Activated T-cell treated with anti-CD3 and anti-CD28 coated beads, Interleukin-2, amount 50 U/mL, for 1 hour (primary cell): Measurements from ENCODE around the gene PSMD2.
A peak's percentile ranks its signal among the peaks of the same experiment; 100 is the strongest.
"Not testable (repeated sequence)": the region's sequence is repeated elsewhere in the genome, so short reads cannot be mapped to it uniquely, and the experiment has no call there.

Source experiments
- DNase-seq: peaks from one replicate; pipeline ENCODE4 v3.0.0-alpha.2; 2020

PSMD2 gene

GRCh38 chr3:184298759-184299487 is at the start of gene PSMD2:
Gene PSMD2 (plus strand): TSS chr3:184299241. CDS start chr3:184299267, 26 bp downstream.
- peak; percentile 98 for DNase-seq

DNA sequence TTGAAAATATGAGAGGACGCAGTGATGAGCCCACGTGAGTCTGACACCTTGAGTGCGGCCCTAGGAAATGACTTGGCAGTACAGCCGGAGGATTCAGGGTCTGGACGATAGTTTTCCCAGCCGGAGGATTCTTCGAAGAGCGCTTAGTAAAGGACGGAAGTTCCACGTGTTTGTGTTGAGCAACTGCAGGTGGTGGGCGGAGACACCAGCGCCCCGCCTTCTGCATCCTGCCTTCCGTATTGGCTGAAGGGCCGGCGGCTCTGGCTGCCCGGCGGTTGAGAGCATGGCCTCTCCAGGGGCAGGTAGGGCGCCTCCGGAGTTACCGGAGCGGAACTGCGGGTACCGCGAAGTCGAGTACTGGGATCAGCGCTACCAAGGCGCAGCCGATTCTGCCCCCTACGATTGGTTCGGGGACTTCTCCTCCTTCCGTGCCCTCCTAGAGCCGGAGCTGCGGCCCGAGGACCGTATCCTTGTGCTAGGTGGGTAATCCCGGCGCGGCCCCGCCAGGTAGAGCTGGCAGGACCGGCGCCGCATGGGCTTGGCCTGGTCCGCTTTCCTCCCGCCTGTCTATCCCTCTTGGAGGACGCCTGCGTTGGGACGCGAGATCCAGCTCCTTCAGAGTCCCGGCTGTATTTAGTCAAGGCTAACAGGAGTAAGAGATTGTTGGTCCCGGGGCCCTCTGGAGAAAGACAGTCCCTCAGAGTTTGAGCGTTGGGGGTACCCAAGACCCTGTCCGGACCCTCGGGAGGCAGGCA is 49.5 kb upstream of the PSMD2 start, which contains the start of gene EEF1AKMT4:
Gene EEF1AKMT4, plus strand, starts transcription at position 261 of the 755 bp plus-strand sequence. Its CDS starts 23 bp downstream, at position 284.
- DNase-seq, result peak; percentile 95

GRCh38 chr3:184250167-184250828 is 48.7 kb upstream of the PSMD2 start:
- peak; percentile 87 for DNase-seq

DNA sequence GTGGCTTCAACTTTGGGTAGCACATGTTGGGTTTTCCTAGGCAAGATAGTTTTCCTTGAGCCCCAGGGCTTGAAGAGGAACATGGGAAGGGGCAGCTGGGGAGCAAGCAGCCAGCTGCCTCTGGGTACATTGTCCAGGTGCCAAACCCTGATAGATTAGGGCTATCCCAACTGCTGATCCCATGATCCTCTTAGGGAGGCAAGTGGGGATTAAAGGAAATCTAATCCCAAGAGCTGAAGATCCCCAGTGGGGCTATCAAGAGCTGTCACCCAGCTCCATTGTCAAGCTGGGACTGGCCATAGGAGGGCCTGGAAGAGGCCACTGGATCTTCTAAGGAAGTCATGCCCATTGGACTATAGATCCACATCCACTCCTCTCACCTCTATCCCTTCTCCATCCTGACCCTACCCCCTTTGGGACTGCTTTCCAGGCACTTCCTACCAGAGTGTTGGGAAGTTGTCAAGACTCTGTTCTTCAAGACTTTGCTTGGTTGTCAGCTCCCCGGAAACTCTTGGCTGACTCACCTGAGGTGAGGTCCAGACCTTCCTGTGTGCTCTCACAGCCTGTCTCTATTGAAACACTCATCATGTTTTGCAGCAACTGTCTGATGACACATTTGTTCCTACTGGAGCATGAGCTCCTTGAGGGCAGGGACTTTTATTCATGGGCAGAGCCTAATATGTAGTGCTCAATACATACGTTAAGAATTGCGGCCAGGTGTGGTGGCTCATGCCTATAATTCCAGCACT is 43.6 kb upstream of the PSMD2 start:
- DNase-seq, result no peak

DNA sequence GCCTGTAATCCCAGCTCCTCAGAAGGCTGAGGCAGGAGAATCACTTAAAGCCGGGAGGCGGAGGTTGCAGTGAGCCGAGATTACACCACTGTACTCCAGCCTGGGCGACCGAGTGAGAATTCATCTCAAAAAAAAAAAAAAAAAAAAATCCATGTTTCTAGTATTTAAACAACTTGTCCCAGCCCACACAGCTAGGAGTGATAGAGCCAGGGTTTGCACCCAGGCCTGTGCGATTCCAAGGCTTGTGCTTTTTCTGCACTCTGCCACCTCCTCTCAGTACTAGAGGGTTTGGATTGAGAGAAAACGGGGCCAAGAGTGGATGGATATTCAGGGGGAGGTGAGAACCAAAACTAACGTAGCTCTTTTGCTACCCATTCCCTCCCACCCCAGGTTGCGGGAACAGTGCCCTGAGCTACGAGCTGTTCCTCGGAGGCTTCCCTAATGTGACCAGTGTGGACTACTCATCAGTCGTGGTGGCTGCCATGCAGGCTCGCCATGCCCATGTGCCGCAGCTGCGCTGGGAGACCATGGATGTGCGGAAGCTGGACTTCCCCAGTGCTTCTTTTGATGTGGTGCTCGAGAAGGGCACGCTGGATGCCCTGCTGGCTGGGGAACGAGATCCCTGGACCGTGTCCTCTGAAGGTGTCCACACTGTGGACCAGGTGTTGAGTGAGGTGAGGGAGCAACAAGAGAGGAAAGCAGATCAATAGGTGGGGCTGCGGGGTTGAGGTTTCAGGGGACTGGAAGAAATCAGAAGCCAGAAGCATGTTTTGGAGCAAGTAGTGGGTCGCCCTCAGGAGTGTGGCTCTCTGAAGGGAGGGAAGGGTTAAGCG is 41.7 kb upstream of the PSMD2 start:
- no peak for DNase-seq

DNA sequence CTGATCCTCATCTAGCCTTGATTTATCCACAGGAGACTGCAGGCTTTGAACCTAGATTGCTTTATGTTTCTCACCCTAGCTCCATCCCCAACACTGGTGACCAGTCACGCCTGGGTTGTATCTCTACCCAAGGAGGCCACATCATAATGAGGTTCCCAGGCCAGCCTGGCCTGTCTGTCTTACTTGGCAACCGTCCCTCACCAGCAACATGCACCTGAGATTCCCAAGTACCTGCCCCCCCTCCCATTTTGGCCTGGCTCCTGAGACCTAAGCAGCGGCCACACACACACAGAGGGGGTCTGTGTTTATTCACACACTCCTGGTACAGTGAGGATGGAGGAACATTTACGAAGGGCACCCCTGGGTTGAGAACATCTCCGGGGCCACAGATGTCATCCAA is 40.1 kb upstream of the PSMD2 start:
- no peak for DNase-seq

DNA sequence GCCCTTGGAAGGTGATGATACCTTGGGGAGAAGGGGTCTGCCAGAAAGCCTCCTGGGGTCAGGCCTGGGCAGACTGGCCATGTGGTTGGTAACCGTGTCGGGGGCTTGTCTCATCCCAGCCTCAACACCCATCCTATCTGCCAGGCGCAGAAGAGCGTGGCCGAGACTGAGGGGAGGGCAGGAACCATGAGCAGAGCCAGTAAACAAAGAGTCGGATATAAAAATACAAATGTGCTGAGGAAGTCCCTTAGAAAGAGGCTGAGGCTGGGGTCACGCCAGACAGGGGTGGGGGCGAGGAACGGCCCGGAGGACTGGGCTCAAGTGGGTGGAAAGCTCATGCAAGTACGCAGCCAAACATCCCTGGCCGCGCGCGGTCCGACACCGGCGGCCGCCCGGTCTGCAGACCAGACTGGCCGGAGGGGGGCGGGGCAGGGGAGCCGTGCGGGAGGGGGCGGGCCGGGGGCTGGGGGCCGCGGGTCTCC is 39.6 kb upstream of the PSMD2 start:
- DNase-seq, result no peak

DNA sequence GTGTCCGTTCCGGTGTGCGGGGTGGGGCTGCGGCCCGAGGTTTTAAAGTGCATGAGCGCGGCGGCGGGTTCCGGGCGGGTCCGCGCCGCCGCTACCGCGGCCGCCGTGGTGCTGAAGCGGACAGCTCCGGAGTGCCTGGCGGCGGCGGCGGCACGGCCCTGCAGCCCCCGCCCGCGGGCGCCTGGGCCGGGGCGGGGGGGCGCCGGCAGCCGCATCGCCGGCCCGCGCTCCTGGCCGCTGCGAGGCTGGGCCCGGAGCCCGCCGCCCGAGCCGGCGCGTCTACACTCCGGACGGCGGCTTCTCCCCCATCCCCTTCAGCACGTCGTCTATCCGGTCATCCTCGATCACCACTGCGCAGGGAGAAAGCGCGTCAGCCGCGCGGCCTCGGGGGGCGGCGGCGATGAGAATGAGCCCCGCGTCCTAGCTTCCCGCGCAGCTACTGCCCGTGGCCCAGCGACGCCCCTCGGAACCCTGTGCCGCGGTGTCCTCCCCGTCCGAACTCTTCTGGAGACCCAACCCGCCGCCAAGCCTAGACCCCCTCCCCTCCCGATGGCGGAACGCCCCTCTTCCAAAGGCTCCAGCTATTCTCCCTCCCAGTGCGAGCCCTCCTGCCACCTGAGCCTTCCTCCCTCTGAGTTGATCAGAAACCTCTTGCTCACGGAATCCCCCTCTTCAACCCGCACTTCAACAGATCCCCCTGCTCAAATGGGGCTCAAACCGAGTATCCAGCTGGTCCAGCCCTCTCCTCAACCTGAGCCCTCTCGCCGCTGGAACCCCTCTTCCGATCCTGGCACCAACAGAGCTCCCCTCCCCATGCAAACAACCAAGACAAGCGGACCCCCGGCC is 38.9 kb upstream of the PSMD2 start:
- DNase-seq, result peak; percentile 59

- peak; percentile 31 for DNase-seq
These were observed 38.2 kb upstream of the PSMD2 start for GRCh38 chr3:184260724-184261269.

- peak; percentile 62 for DNase-seq
These were observed 37.7 kb upstream of the PSMD2 start, which contains the start of gene CAMK2N2 for GRCh38 chr3:184261270-184261853. Gene CAMK2N2 (minus strand): TSS chr3:184261553. CDS start chr3:184261285, 268 bp downstream.

DNA sequence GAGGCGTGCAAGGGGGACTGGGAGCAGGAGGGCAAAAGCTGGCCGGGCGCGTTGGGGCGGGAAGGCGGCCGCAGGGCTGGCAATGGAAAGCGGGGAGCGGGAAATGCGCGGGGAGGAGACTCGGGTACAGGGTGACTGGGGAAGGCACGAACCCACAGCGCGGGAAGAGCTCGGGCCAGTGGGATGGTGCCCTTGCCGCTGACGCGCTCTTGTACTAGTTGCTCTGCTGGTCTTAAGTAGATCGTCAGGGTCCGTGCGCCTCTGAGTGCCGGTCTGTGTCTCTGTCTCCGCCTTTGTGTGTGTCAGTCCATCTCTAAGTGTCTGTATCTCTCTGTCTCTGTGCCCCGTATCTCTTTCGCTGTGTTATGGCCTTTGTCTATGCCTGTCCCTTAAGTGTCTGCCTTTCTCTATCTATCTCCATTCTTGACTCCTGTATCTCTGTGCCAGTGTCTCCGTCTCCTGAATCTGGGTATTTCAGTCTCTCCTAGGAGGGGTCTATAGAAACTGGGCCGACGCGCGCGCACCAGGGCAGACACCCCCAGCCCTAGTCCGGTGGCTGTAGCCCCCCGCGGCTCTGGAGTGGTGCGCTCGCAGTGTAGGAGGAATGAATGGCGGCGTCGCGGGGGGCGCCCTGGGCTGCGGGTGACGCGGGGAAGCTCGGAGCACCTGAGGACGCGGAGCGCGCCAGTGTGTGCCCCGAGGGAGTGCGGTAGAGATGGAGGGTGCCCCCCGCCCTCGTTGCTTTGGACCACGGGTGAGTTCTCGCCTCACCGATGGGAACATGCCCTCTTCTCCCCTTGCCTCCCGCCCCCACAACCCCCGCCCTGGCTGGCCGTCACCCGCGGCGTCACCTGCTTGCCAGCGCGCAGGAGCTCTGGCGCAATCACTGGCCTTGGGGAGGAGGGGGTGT is 36.9 kb upstream of the PSMD2 start:
- DNase-seq, result peak; percentile 37

GRCh38 chr3:184262764-184263179 is 36.3 kb upstream of the PSMD2 start:
- DNase-seq, result no peak

DNA sequence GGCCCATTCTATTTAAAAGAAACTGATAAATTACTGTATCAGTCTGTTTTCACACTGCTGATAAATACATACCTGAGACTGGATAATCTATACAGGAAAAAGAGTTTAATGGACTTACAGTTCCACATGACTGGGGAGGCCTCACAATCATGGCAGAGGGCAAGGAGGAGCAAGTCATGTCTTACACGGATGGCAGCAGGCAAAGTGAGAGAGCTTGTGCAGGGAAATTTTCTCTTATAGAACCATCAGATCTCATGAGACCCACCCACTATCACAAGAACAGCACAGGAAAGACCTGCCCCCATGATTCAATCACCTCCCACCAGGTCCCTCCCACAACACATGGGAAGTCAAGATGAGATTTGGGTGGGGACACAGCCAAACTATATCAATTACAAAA is 31.8 kb upstream of the PSMD2 start:
- DNase-seq, result not testable (repeated sequence)

- no peak for DNase-seq
These were observed 26.8 kb upstream of the PSMD2 start for GRCh38 chr3:184272269-184272668.

- no peak for DNase-seq
These were observed 23.7 kb upstream of the PSMD2 start for GRCh38 chr3:184275381-184275701.

GRCh38 chr3:184275961-184276910 is 22.8 kb upstream of the PSMD2 start, which contains the start of gene ECE2:
Gene ECE2 (plus strand): TSS chr3:184276022. CDS start chr3:184276154, 132 bp downstream.
- no peak for DNase-seq

GRCh38 chr3:184277366-184277765 is 21.7 kb upstream of the PSMD2 start:
- no peak for DNase-seq

DNA sequence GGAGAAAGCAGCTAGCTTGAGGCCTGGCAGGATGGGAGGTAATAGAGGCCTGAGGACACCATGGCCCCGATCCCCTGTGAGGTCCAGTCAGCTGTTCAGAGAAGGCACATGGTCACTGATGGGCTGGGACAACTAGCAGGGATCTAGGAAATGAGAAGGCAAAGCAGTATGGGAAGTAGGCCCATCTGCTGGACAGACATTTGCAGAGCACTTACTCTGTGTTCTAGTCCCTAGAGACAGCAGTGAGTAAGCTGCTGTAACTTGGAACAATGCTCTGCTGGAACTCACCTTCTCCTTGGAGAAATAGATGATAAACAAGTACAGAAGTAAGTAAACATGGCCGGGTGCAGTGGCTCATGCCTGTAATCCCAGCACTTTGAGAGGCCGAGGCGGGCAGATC is 16.1 kb upstream of the PSMD2 start:
- no peak for DNase-seq
